Kidney (tissue), 14 donors: ENCODE measurements around the gene NARS2. TPM values are rescaled to one million over a fixed set of nuclear protein-coding genes. Genes with fewer than 3 reads are reported as not detected.

Experiments
- DNase-seq, 5 donors: peaks; one replicate each; pipeline ENCODE4 v3.0.0-alpha.2; 2013 to 2020
- FAIRE-seq: peaks from 2 replicates; lab custom pipeline; 2012; peaks lifted over from hg19 to GRCh38; lab: Jason Lieb, UNC
- H3K27ac ChIP-seq, 2 donors: one replicate each; pipeline ENCODE4 v1.7.0; 2013; ENCODE audit warnings: low read depth in 2 of 2, low read length in 2 of 2, inconsistent platforms in 1 of 2
- H3K27me3 ChIP-seq: one replicate; pipeline ENCODE4 v1.7.1; 2013; ENCODE audit warnings: low read length, inconsistent platforms; ENCODE audit not compliant: control insufficient read depth, insufficient read depth
- H3K36me3 ChIP-seq, 3 donors: one replicate each; pipeline versions ENCODE4 v1.7.0 to v1.7.1; 2013; ENCODE audit warnings: low read length in 3 of 3, control low read depth in 1 of 3, inconsistent platforms in 1 of 3; ENCODE audit not compliant: insufficient read depth in 3 of 3, control insufficient read depth in 2 of 3
- H3K4me1 ChIP-seq, 3 donors: one replicate each; pipeline versions ENCODE4 v1.7.0 to v1.7.1; 2013; ENCODE audit warnings: low read length in 3 of 3, inconsistent platforms in 1 of 3, low read depth in 1 of 3; ENCODE audit not compliant: control insufficient read depth in 2 of 3, insufficient read depth in 2 of 3
- H3K4me3 ChIP-seq, 3 donors: one replicate each; pipeline versions ENCODE4 v1.7.0 to v1.8.1; 2013; ENCODE audit warnings: low read length in 3 of 3, control low read depth in 1 of 3, inconsistent platforms in 1 of 3
- H3K9ac ChIP-seq, 3 donors: one replicate each; pipeline versions ENCODE4 v1.7.0 to v1.7.1; 2013; ENCODE audit warnings: low read length in 3 of 3, control low read depth in 1 of 3, inconsistent platforms in 1 of 3
- H3K9me3 ChIP-seq, 3 donors: one replicate each; pipeline versions ENCODE4 v1.7.0 to v1.7.1; 2013; ENCODE audit warnings: low read length in 3 of 3, control low read depth in 1 of 3, inconsistent platforms in 1 of 3; ENCODE audit not compliant: control insufficient read depth in 2 of 3, insufficient read depth in 1 of 3
- intact Hi-C: fragments of 100-400 bp; cut with DNase I; formaldehyde crosslinking; loops from one replicate; pipeline ENCODE4 v1.11.1; 2022
- polyA plus RNA-seq: library from polyadenylated mRNA; stranded (reverse); fragments of 350-450 nt; fragmentation: Illumina TruSeq; extraction: RNeasy Lipid Tissue Mini Kit (QIAGEN cat#74804); gene quantifications from one replicate; pipeline ENCODE4 v1.2.3, GENCODE V29; 2014; ENCODE audit warnings: low read depth, low replicate concordance; ENCODE audit not compliant: insufficient read depth
- total RNA-seq: library from RNA; stranded (reverse); fragmentation: NEBNext Ultra II Directional; extraction: Animal tissue kit (Norgen Biotek cat#: 25700); gene quantifications from one replicate; pipeline ENCODE4 v1.2.1, GENCODE V29; 2021
- TF ChIP-seq, protein P1 (sequence below): IDR thresholded peaks from 3 replicates; pipeline ENCODE4 v1.5.1; 2012; ENCODE audit warnings: mild to moderate bottlenecking, moderate library complexity, borderline replicate concordance; ENCODE audit not compliant: insufficient read depth; ENCODE audit errors: extremely low read depth
- donor health status: control.
- donor health status: control.
- donor health status: control.
- donor health status: control.
- donor health status: control.
- donor health status: DM: yes; HTN: yes; CAD: no.
- donor health status: Normal renal cell carcinoma (clear cell type).

NARS2 gene
- total and polyA plus RNA-seq, 2 donors from 2014 or later, result 13.0 to 13.2 TPM

DNA sequence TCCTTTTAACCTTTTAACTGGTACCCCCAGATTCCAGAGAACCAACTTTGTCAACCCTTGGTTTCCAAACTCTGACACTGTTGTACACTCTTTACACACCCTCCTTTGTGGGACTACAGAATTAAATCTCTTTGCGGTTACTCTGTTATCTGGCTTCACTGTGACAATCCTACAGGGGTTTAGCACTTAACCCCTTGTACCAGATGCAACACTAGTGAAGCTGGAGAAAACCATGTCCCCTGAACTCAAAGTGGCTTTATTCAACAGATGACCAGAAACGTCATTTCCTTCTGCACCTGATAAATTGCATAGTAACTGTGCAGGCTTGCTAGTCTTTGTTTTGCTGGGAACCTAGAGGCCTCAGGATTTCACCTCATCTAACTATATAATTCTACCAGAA, 151.4 kb downstream of the NARS2 start:
- intact Hi-C loops, result loop anchor here (10.0 kb wide), 1 partner anchor 198 kb away; no protein-coding TSS in a partner anchor
- no peaks in the 10 kb centered on the region for H3K27me3 ChIP-seq
- FAIRE-seq, result no peak
- no peaks in the 10 kb centered on the region for H3K36me3 ChIP-seq
- H3K9ac ChIP-seq, result no peak overlapping the region
- DNase-seq, result no peak
- H3K9me3 ChIP-seq, result no peaks in the 10 kb centered on the region
- no peak overlapping the region for H3K27ac ChIP-seq
- peaks cover 7 to 16% (median 13%) of the 10 kb centered on the region in 3 donors for H3K4me1 ChIP-seq
- H3K4me3 ChIP-seq, result no peak overlapping the region
- TF ChIP-seq, protein P1, sequence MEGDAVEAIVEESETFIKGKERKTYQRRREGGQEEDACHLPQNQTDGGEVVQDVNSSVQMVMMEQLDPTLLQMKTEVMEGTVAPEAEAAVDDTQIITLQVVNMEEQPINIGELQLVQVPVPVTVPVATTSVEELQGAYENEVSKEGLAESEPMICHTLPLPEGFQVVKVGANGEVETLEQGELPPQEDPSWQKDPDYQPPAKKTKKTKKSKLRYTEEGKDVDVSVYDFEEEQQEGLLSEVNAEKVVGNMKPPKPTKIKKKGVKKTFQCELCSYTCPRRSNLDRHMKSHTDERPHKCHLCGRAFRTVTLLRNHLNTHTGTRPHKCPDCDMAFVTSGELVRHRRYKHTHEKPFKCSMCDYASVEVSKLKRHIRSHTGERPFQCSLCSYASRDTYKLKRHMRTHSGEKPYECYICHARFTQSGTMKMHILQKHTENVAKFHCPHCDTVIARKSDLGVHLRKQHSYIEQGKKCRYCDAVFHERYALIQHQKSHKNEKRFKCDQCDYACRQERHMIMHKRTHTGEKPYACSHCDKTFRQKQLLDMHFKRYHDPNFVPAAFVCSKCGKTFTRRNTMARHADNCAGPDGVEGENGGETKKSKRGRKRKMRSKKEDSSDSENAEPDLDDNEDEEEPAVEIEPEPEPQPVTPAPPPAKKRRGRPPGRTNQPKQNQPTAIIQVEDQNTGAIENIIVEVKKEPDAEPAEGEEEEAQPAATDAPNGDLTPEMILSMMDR, result no peak

DNA sequence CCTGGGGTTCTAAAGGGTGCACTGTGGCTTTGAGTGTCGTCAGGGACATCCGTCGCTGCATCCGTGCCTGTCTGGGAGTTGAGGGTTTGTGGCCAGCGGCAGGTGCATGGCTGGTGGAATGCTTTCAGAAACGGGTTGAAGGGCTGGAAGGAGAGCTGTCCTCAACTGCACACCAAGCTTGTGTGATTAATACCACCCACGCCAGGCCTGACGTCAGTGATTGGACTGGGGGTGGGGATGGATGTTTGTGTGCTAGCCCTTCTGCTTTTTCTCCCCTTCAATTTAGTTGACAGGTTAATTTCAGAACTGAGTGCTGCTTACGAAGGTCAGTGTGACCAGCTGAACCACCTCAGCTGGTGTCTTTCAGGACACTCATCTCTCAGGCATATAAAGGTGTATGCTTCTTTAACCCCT, 153.9 kb downstream of the NARS2 start:
- peak; percentile 74 to 86 (median 82) for DNase-seq
- TF ChIP-seq, protein P1, result no peak
- intact Hi-C loops, result loop anchor here (10.0 kb wide), 1 partner anchor 196 kb away; no protein-coding TSS in a partner anchor
- H3K4me1 ChIP-seq, result peaks cover 9 to 19% (median 19%) of the 10 kb centered on the region in 3 donors
- no peak overlapping the region for H3K9ac ChIP-seq
- H3K9me3 ChIP-seq, result no peaks in the 10 kb centered on the region
- H3K27me3 ChIP-seq, result no peaks in the 10 kb centered on the region
- no peaks in the 10 kb centered on the region for H3K36me3 ChIP-seq
- H3K27ac ChIP-seq, result peak overlapping the region in 1 of 2 donors; percentile 62
- peak overlapping the region in 1 of 3 donors; percentile 30 for H3K4me3 ChIP-seq
- FAIRE-seq, result no peak

DNA sequence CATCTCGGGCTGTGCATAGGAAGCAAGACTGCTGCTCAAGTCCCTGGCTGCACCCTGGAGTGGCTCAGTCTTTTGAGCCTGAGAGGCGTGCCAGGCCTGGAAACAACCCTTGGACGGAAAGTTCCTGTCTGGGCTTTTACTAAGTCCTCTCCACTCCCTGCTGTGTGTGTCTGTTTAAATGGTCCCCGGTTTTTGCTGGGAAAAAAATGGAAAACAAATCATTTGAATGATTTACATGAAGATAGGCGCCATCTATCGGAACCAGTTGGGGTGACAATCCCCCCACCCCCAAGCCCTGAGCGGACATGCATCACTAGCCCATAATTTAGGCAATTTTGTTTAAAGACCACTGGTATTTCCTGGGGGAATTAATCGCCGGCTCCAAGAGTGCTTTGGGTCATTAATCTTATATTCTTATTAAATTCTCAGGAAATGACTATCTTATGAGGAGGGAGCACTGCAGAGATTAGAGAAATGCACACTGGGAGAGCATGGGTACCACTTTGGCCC, 154.4 kb downstream of the NARS2 start:
- peak overlapping the region in 1 of 3 donors; percentile 30 for H3K4me3 ChIP-seq
- FAIRE-seq (no peak), DNase-seq (peak; percentile 81 to 93 (median 87))
- peak overlapping the region in 2 of 3 donors; percentile 10 to 48 for H3K9ac ChIP-seq
- peak overlapping the region; percentile 12 to 62 for H3K27ac ChIP-seq
- no peaks in the 10 kb centered on the region for H3K36me3 ChIP-seq
- intact Hi-C loops, result loop anchor here (10.0 kb wide), 1 partner anchor 196 kb away; no protein-coding TSS in a partner anchor
- TF ChIP-seq, protein P1, result peak; percentile 68
- no peaks in the 10 kb centered on the region for H3K27me3 ChIP-seq
- H3K4me1 ChIP-seq, result peaks cover 9 to 19% (median 19%) of the 10 kb centered on the region in 3 donors
- H3K9me3 ChIP-seq, result no peaks in the 10 kb centered on the region
